ENCODE results near the gene MCTP1. TPM values are rescaled to one million over a fixed set of nuclear protein-coding genes. Genes with fewer than 3 reads are reported as not detected.

MCTP1 gene
- total RNA-seq, 1 donor from 2014 or later: 3.4 TPM

GRCh38 chr5:94884311-94884710 lies 400.6 kb downstream of the MCTP1 start:
- H3K27me3 Mint-ChIP-seq (ENCODE audit: low read depth): no peaks in the 10 kb centered on the region
- no peaks in the 10 kb centered on the region for H3K36me3 Mint-ChIP-seq (ENCODE audit: low read depth)
- no peak overlapping the region for H3K4me3 Mint-ChIP-seq (ENCODE audit: unreplicated experiment)
- peaks cover 7% of the 10 kb centered on the region for H3K4me1 Mint-ChIP-seq (ENCODE audit: low read depth)
- H3K9me3 Mint-ChIP-seq (ENCODE audit: low read depth): peaks cover 8% of the 10 kb centered on the region
- no peak overlapping the region for H3K27ac Mint-ChIP-seq (ENCODE audit: unreplicated experiment)
- no peak for TF ChIP-seq CTCF (IDR thresholded peaks at IDR 0.05)
- no peak for DNase-seq (ENCODE audit: low spot score)

DNA sequence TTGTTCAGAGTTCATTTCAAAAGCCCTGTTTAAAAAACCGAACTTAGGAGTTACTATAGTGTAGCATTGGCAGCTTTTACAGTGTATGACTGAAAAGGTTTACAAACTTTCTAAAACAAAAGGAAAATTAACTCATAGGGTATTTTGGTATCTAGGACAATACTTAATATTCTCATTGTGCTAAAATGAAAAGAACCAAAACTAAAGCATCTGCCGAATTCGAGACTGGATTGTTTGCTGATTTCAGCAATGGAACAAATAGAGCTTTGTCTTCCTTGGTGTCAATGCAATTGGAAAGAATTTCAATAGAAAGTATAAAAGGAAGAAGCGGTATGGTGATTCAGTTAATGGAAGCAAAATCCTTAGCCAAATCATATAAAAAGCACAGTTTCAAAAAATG lies 412.4 kb downstream of the MCTP1 start:
- Mint-ChIP-seq H3K4me1 (ENCODE audit: low read depth) (no peaks in the 10 kb centered on the region), H3K36me3 (ENCODE audit: low read depth) (peaks cover 2% of the 10 kb centered on the region), H3K4me3 (ENCODE audit: unreplicated experiment) (no peak overlapping the region), H3K27ac (ENCODE audit: unreplicated experiment) (no peak overlapping the region), H3K27me3 (ENCODE audit: low read depth) (no peaks in the 10 kb centered on the region), H3K9me3 (ENCODE audit: low read depth) (no peaks in the 10 kb centered on the region)
- DNase-seq (ENCODE audit: low spot score): no peak
- TF ChIP-seq CTCF (IDR thresholded peaks at IDR 0.05): no peak

- no peaks in the 10 kb centered on the region for H3K4me1 Mint-ChIP-seq (ENCODE audit: low read depth)
- H3K36me3 Mint-ChIP-seq (ENCODE audit: low read depth): peaks cover 2% of the 10 kb centered on the region
- H3K4me3 Mint-ChIP-seq (ENCODE audit: unreplicated experiment): no peak overlapping the region
- no peak for TF ChIP-seq CTCF (IDR thresholded peaks at IDR 0.05)
- H3K27ac Mint-ChIP-seq (ENCODE audit: unreplicated experiment): no peak overlapping the region
- no peak for DNase-seq (ENCODE audit: low spot score)
- H3K27me3 Mint-ChIP-seq (ENCODE audit: low read depth): no peaks in the 10 kb centered on the region
- no peaks in the 10 kb centered on the region for H3K9me3 Mint-ChIP-seq (ENCODE audit: low read depth)
Observed at GRCh38 chr5:94870511-94871183, 414.2 kb downstream of the MCTP1 start.

DNA sequence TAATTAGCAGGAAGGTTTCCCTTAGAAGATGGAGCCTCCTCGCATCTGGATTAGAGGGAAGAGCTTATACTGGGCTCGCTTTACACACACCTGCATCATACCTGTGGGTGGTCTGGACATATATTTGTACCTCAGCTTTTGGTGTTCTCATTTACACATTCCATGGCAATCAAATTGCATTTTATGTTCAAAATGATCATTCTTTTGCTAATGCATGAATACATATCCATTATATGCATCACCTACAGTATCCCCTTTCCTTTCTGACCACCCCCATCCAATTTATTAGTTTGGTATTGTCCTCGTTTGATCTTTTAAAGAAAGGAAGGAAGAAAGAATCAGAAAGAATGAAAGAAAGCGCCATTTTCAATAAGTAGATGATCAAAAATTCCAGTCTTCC lies 415.0 kb downstream of the MCTP1 start:
- Mint-ChIP-seq H3K36me3 (ENCODE audit: low read depth) (peaks cover 2% of the 10 kb centered on the region), H3K27ac (ENCODE audit: unreplicated experiment) (no peak overlapping the region), H3K27me3 (ENCODE audit: low read depth) (no peaks in the 10 kb centered on the region), H3K4me1 (ENCODE audit: low read depth) (no peaks in the 10 kb centered on the region), H3K4me3 (ENCODE audit: unreplicated experiment) (no peak overlapping the region), H3K9me3 (ENCODE audit: low read depth) (no peaks in the 10 kb centered on the region)
- no peak for TF ChIP-seq CTCF (IDR thresholded peaks at IDR 0.05)
- no peak for DNase-seq (ENCODE audit: low spot score)

- peaks cover 2% of the 10 kb centered on the region for H3K36me3 Mint-ChIP-seq (ENCODE audit: low read depth)
- no peak overlapping the region for H3K27ac Mint-ChIP-seq (ENCODE audit: unreplicated experiment)
- no peaks in the 10 kb centered on the region for H3K27me3 Mint-ChIP-seq (ENCODE audit: low read depth)
- TF ChIP-seq CTCF (IDR thresholded peaks at IDR 0.05): no peak
- no peak for DNase-seq (ENCODE audit: low spot score)
- H3K9me3 Mint-ChIP-seq (ENCODE audit: low read depth): no peaks in the 10 kb centered on the region
- H3K4me1 Mint-ChIP-seq (ENCODE audit: low read depth): no peaks in the 10 kb centered on the region
- H3K4me3 Mint-ChIP-seq (ENCODE audit: unreplicated experiment): no peak overlapping the region
Observed at GRCh38 chr5:94863951-94864350, 420.9 kb downstream of the MCTP1 start.
